NCI-H2029 treated with DMSO at 0.1 percent for 48 hours (cell line): ENCODE results near the gene CFAP57.
"Not testable (repeated sequence)": the region's sequence is repeated elsewhere in the genome, so short reads cannot be mapped to it uniquely, and the experiment has no call there.

ENCODE experiments used
- DNase-seq: peaks from one replicate; lab custom pipeline; 2025; lab: John Stamatoyannopoulos, UW

The CFAP57 gene

DNA sequence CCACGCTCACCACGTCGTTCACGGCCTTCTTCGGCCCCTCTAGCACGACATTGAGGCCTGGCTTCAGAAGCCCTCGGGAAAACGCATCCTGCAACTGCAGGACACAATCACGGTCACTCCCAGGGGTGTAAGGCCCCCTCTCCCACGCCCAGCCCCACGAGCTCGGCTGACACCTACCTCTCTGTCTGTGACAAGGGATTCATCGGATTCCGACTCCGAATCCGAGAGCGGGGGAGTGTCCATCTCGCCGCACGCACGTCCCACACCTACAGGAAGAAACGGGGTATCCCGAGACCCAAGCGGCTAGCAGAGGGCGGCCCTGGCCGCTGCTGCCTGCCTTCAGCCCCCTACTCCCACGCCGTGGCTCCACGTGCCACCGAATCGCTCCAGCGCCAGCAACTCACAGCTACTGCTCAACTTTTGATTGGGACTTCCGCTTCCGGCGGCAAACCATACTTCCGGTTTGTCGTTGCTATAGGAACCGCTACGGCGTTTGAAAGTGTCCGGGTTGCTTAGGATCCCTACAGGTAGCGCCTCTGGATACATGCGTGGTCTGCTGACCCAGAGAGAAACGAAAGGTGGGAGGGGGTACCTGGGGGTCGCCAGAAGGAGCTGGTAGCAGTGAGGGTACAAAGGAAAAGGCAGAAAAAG, at the start of gene CFAP57, which contains the start of gene EBNA1BP2:
CFAP57 (plus strand) TSS at position 455 of the 651 bp plus-strand sequence. CDS start 424 bp downstream, outside the sequence.
EBNA1BP2 (minus strand) TSS at position 415 of the 651 bp plus-strand sequence; CDS start at position 243, 172 bp downstream.
- DNase-seq = peak; percentile 97

DNA sequence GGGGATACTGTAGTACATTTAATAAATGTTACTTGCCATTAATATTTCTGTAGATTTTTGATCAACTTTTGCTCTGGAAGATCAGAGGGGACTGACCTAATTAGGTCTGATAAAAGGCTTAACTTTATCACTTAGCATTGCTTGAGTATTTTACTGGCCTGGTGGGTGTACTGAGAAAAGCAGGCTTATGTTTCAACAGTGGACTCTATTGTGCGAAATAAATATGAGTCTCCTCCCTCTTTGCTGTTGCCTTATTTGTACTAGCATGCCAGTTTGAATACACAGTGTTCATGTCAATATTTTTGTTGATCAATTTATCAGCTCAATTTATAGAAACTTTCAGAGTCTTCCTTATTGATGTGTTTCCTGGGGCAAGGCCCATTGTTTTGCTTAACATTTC, 49.1 kb upstream of the CFAP57 start:
- no peak for DNase-seq

DNA sequence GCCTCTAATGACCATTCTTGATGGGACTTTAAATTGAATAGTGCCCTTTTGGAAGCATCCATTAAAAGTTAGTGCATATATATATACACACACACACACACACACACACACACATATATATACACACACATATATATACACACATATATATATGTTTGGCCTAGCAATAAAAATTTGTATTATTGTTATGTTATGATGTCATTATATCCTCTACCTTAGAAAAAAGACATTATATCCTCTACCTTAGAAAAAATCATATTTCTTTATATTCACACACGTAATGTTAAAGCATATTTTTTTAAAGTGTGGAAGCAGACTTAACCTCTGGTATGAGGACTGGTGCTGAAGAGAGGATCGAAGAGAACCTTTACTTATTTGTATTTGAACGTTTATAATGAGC, 43.3 kb upstream of the CFAP57 start:
- DNase-seq = no peak

DNA sequence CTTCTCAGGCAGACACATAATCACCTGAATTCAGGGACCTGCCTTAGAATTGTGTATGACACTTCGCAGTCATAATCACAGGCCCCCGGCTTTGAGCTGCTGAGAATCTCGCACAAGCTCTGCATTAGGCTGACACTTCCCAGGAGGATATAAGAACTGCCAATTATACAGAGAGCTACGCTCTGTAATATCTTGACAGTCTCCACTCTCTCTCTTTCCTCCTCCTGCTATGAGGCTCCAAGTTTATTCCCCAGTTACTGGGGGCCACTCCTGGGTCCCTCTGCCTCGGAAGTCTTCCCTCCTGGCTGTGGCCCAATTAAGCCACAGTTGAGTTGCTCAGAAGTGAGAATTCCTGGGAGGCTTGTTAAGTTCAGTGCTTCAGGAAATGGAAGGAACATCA, 42.7 kb upstream of the CFAP57 start:
- DNase-seq = no peak

DNA sequence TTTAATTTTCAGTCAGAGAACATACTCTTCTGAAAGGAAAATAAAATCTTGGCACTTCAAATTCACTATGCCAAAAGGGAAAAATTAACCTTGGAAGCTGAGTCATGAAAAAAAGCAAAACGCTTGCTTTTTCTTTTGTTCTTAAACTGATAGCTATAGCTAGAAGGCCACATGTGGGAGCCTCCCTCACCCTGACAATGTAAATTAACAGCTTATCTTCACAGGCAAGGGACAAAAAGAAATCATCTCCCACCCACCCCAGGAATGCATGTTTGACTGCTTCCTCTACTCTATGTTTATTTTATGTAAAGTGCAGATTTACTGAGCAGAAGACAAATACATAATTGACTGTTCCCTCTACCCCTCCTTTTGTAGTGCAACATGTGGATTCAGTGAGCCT, 38.1 kb upstream of the CFAP57 start:
- DNase-seq = no peak

DNA sequence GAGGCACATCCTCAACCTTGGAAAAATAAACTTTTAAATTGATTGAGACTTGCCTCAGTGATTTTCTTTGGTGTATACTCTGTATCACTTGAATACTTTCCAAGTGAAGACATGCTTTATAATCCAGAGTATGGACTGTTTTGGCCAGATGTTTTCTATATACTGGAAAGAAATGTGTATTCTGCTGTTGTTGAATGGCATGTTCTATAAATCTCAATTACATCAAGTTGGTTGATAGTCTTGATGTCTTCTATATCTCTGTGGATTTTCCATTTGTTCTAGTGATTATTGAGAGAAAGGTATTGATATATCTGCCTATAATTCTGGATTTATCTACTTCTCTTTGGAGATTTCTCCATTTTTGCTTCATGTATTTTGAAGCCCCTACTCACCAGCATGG, 37.5 kb upstream of the CFAP57 start:
- DNase-seq = no peak

DNA sequence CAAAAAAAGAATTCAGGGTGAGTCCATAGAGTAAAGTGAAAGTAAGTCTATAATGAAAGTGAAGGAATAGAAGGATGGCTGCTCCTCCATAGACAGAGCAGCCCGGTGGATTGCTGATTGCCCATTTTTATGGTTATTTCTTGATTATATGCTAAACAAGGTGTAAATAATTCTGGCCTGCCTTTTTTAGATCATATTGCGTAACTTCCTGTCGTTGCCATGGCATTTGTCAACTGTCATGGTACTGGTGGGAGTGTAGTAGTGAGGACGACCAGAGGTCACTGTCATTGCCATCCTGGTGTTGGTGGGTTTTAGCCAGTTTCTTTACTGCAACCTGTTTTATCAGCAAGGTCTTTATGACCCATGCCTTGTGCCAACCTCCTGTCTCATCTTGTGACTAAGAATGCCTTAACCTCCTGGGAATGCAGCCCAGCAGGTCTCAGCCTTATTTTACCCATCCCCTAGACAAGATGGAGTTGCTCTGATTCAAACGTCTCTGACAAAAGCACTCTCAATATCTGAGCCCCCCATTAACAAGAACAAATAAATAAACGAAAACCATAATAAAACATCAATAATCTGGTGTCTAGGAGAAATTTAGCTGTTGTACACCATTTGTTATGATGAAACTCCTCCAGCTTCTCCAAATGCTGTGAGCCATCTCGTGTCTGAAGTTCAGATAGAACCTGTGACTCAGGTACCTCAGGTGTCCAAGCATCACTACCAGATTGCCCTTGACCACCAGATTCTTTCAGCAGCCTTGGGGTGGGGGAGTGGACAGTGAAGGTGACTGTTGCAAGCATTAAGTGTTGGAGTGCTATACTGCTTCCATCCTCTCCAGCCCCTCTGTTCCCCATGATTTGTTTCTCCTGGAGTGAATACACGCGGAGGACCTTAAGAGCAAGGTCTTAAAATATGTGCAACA, 36.0 kb upstream of the CFAP57 start:
- no peak for DNase-seq

DNA sequence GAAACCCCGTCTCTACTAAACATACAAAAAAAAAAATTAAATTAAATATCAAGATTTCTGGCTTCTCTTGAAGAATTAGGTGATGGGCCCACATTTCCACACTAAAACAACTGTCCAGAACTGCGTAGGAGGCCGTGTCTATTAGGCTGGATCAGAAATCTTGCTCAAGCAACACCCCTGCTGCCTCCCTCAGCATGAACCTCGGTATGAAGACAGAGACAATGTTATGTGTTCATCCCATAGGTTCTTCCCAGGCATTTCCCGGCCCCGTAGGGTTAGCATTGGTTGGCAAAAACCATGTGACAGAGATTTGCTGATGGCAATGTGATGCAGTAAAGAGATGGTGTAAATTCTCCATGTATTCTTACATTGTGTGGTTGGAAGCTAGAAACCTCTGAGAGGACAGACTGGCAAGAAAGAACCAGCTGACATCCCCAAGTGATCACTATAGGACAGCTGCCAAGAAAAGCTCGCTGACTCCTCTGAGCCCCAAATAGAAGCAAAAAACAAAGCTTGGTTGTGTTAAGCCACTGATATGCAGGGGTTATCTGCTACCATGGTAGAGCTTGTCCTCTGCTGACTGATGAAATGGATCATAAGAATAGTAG, 34.6 kb upstream of the CFAP57 start:
- no peak for DNase-seq

DNA sequence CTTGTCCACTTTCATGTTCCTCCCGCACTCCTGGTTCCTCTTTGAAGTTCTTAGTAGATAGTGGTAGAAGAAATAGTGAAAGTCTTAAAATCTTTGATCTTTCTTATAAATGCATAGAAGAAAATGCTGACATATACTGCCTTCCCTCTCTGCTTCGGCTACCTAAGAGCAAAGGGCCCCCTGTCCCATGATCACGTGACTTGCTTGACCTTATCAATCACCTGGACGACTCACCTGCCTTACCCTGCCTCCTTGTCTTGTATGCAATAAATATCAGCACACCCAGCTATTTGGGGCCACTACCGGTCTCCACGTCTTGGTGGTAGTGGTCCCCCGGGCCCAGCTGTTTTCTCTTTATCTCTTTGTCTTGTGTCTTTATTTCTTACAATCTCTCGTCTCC, 32.8 kb upstream of the CFAP57 start:
- DNase-seq = not testable (repeated sequence)

DNA sequence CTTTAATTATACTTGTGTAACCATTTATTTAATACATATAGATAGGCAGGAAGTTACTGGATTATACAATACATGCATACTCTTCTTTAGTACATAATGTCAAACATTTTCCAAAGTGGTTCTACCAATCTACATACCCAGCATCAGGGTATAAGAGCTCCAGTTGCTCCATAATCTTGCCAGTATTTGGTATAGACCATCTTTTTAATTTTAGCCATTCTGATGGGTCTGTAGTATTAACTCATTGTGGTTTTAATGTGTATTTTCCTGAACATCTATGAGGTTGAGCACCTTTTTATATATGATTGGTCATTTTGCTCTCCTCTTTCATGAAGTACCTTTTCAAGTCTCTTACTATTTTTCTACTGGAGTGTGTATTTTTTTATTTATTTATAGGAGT, 32.1 kb upstream of the CFAP57 start:
- no peak for DNase-seq

DNA sequence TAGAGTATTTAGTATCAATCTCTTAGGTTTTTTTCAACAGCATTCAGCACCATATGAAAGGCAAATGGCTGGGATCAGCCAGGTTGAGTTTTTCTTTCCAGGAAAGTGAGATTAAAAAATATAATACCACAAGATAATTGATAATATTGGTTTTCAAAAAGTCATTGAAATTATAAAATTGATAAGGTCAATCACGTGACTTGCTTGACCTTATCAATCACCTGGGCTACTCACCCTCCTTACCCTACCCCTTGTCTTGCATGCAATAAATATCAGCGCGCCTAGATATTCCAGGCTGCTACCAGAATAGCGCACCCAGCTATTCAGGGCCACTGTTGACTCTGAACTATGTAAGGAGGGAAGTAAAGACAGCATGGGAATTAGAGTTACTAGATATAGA, 31.5 kb upstream of the CFAP57 start:
- no peak for DNase-seq

DNA sequence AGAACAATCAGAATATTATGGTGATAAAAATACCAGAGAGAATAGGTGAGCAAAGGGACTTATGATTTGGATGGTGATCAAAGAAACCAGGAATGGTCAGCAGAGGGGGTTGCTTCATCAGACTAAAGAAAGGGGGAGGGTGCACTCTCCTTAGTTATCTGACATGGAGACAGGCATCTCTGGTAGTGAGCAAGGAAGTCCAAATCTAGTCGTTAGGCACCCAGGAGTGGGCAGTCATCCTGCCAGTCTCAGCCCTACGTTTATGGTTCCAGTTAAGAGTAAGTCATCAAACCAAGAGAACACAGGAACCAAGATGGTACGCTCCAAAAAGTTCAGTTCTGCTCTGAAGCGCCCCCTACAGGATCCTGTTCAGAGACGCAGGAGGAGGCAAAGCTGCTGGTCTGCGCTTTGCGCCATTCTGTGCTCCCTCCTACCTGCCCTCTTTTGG, 28.7 kb upstream of the CFAP57 start:
- no peak for DNase-seq

DNA sequence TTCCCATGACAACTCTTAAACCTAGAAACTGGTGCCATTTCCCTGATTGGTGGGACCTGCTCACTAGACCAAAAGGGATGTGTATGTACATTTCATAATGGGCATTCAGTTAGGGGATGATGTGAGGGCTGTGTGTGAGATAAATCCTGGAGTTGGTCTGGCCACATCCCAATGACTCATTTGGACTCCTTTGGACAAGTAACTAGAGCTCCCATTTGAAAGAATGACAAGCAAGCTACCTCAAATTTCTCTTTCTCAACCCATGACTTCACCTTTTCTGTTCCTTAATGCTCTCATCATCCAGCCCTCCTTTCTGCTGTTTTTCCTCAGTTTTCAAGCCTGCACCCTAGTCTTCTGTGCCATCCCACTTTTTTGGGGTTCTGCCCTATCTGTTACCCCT, 27.9 kb upstream of the CFAP57 start:
- no peak for DNase-seq

DNA sequence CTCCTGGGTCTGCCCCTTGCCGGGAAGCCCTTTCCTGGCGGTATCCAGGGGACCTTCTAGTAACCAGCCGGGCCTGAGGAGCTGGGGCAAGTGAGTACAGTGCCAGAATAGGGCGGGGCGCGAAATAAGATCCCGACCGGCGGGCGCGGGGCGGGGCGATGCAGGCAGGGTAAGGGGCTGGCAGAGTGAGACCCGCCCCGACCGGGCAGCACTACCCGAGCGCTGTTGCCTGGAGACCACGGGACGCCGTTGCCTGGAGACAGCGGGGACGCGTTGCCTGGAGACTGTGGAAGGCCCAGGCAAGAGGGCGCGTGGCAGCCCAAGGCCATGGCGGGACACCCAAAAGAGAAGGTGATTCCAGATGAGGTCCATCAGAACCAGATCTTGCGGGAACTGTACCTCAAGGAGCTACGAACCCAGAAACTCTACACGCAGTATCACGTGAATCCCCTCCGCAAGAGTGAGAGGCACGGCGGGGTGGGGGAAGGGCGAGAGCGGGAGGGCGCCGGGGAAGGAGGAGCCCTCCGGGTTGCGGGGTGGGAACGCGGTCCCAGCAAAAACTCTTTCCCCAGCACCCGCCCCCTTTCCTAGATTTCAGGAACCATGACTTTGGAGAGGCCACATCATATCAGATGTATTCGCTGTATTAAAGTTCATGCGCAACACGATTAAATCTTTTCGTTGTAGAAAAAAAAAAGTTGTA, 24.4 kb upstream of the CFAP57 start:
- DNase-seq = peak; percentile 94

DNA sequence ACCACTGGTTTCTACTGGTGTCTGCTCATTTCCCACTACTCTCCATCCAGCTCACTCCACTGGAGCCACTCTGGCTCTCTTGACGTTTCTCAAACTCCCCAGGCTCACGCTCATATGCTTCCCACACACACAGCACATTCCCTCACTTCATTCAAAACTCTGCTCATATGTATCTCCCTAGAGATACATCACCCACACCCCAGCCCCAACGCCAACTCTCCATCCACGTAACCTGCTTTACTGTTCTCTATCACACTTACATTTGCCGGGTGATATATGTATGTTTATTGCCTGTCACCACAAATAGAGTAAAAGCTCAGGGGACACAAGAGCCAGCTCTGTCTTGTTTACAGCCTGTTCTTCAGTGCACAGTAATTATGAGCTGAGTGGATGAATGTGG, 22.2 kb upstream of the CFAP57 start:
- no peak for DNase-seq

DNA sequence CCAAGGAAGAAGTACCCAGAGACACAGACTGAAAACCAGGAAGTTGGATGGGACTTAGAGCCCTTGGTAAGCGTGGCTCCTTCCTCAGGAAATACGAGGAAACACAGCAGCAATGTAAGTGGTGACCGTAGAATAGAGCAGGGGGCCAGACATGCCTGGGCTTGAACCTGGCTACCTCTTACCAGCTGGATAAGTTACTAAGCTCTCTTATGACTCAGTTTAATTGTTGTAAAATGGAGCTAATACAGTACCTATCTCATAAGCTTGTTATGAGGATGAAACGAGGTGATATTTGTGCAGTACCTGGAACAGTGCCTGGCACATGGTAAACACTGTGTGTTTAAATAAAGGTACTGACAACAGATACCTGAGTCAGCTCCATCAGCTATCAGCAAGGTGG, 19.3 kb upstream of the CFAP57 start:
- DNase-seq = no peak

DNA sequence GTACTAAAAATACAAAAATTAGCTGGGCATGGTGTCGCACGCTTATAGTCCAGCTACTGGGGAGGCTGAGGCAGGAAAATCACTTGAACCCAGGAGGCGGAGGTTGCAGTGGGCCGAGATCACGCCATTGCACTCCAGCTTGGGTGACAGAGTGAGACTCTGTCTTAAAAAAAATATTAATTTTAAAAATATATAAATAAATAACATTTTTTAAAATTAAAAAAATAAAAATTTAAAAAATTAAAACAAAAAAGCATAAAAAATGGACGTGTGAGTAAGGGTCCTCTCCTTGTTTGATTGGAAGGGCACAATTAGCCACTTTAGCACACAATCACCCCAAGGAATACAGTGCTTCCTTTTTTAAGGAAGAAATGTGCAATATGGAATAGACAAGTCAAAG, 18.7 kb upstream of the CFAP57 start:
- no peak for DNase-seq

DNA sequence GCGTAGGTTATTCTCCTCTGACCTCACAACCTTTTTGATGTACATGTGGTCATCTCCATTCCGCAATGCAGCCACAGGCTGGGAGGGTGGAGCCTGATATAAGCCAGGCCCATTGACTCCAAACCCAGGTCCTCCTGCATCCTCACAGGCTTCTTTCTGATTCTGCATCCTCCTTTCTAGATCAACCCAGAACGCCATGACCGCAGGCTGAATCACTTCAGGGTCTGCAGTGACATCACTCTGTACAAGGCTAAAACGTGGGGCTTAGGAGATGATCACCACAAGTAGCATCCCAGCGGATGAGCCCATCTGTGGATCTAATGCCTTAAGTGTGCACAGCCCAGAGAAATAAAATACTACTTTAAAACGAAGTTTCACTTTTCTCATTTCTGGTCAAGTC, 16.1 kb upstream of the CFAP57 start:
- DNase-seq = no peak

DNA sequence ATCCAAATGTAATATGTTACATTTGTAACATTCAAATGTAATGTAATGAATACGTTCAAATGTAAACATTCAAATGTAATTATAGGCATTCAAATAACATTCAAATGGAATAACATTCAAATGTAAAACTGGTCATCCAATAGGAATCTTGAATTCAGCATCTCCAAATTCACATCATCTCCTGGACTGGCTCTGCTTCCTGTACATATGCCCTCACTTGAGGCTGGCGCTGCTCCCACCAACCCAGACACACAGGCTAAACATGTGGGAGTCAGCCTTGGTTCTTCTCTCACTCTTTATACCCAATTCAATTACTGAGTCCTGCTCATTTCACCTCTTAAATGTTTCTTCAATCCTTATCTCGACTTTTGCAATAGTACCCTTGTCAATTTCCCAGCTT, 7.0 kb upstream of the CFAP57 start:
- DNase-seq = no peak

DNA sequence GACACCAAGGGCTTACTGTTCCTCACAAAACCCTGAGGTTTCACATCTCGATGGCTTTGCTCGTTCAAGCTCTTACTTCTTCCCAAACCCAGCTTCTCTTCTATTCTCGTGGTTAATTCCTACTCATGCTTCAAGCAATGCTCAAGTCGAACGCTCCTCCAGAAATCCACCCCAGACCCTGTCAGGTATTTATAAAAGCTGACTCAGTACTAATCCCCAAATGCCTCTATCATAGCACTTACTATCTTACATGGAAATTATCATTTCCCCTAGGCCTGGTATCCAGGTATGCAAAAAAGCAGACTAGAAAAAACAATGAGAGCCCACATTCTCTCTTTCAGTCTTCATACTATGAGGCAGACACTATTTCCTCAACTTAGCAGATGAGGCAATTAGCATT, 6.4 kb upstream of the CFAP57 start:
- DNase-seq = no peak

DNA sequence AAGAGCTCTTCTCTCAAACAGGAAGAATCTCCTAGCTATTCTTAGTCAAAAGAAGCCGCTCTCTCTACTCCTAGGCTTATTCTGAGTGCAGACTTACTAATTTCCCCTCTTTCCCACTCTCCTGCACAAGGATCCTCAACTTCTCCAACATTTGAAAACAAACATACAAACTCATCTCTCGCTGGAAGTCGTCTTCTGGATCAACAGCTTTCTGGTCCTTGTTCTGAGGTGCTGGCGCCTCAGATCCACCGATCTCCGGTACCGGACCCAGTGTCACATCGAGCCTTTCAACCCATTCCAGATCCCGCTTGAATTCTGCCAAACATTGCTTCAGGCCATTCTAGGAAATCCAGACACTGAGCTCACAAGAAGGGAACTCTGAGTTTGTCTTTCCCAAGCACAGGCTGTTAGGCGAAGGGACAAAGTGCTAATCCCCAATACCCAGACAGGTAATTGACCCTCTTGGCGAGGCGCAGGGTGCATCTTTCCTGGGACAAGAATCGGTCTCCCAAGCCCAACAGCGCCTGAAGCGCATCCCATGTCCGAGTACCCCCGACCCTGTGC, 736 bp upstream of the CFAP57 start:
- DNase-seq = no peak

DNA sequence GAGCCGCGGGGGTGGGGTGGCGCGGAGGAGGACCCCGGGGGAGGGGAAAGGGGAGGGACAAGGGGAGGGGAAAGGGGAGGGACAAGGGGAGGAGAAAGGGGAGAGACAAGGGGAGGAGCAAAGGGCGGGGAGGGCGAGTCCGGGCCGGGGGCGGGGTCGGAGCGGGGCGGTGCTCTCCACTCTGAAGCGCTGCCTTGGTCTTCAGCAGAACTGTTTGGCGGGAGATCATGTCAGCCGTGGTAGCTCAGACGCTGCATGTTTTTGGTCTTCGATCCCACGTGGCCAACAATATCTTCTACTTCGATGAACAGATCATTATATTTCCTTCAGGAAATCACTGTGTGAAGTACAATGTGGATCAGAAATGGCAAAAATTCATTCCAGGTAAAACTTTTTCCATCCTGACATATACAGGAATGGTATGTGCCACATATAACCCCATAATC, 420 bp downstream of the CFAP57 start:
- DNase-seq = peak; percentile 97
